ENCODE data around the gene NCOA3.
"Not testable (repeated sequence)": the region's sequence is repeated elsewhere in the genome, so short reads cannot be mapped to it uniquely, and the experiment has no call there.

Gene NCOA3

GRCh38 chr20:47561603-47562583 is 60.2 kb downstream of the NCOA3 start:
- DNase-seq (ENCODE audit: low read depth, low spot score), result no peak

DNA sequence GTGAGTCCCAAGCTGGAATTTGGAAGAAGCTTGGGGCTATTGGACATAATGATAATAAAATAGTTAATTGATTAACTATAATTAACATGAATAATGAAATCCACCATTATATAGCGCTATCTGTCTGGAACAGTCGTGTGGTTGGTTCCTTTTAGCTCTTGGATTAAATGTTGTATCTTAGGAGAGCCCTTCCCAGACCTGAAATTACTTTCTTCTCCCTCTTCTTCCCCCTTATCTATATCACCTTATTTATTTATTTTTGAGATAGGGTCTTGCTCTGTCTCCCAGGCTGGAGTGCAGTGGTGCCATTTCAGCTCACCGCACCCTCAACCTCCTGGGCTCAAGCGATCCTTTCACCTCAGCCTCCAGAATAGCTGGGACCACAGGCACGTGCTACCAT is 64.6 kb downstream of the NCOA3 start:
- DNase-seq (ENCODE audit: low read depth, low spot score), result no peak

GRCh38 chr20:47568019-47568418 is 66.3 kb downstream of the NCOA3 start:
- DNase-seq (ENCODE audit: low read depth, low spot score), result peak; percentile 31

GRCh38 chr20:47568837-47569410 is 67.2 kb downstream of the NCOA3 start:
- no peak for DNase-seq (ENCODE audit: low read depth, low spot score)

GRCh38 chr20:47571426-47571825 is 69.7 kb downstream of the NCOA3 start:
- no peak for DNase-seq (ENCODE audit: low read depth, low spot score)

- no peak for DNase-seq (ENCODE audit: low read depth, low spot score)
These were observed 70.5 kb downstream of the NCOA3 start for GRCh38 chr20:47572105-47572729.

DNA sequence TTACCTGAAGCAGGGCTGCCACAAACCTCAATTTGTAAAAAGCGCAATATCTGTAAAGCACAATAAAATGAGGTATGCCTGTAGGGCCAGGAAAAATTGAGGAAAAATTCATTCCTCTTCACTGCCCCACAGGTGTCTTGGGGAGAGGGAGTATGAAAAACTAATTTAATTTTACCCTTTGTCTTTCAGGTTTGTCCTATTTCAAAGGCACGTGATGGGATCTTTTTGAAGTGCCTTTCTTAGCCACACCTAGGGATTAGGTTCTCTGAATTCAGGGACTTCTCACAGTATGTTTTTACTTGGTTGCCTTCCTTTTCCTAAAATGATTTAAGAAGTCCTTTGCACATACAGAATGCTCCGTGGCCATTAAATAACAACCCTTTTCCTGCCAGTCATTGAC is 71.9 kb downstream of the NCOA3 start:
- no peak for DNase-seq (ENCODE audit: low read depth, low spot score)

- DNase-seq (ENCODE audit: low read depth, low spot score), result no peak
These were observed 73.1 kb downstream of the NCOA3 start for GRCh38 chr20:47574616-47575364.

- peak; percentile 62 for DNase-seq (ENCODE audit: low read depth, low spot score)
These were observed 74.9 kb downstream of the NCOA3 start for GRCh38 chr20:47576516-47577033.

DNA sequence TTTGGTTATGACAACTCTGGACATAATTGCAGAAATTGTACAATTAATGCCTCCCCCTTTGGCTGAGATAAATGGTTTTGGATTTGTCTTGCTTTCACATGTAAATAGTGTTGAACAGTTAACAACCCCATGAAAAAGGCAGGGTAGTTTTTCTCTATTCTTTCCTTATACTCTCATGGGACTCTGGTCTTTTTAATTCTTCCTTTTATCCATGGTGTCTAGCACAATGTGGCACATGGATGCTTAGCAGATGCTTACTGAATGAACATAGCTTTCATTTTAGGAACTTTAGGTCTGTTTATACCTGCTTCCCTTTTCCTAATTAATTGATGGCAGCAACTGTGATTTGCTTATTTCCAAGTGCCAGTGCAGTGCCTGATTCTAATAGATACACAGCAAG is 75.6 kb downstream of the NCOA3 start:
- DNase-seq (ENCODE audit: low read depth, low spot score), result no peak

DNA sequence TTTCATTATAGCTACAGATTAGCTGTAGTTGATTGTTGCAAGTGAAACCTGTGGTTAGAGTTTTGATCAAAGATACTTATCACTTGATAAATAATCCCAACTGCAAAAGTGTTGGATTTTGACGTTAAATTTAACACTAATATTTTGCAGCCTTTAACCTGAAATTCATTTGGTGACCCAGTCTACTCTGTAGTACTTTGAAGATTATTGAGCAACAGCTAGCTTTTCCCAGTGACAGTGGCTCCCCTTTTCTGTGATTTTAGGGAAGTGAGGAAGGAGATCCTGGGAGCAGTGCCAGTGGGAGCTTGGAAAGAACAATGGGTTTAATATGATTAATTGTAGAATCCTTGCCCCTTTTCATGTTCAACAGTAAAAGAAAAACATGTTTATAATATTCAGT is 76.9 kb downstream of the NCOA3 start:
- DNase-seq (ENCODE audit: low read depth, low spot score), result no peak

DNA sequence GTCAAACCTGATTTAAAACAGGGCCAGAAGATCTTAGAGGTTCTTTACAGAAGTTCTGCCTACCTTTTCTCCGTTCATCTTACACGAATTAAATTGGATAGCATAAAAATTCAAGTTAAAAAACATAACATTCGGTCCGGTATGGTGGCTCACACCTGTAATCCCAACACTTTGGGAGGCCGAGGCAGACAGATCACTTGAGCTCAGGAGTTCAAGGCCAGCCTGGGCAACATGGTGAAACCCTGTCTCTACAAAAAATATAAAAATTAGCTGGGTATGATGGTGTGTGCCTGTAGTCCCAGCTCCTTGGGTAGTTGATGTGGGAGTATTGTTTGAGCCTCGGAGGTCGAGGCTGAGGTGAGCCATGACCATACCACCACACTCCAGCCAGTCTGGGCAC is 79.0 kb downstream of the NCOA3 start:
- not testable (repeated sequence) for DNase-seq (ENCODE audit: low read depth, low spot score)

DNA sequence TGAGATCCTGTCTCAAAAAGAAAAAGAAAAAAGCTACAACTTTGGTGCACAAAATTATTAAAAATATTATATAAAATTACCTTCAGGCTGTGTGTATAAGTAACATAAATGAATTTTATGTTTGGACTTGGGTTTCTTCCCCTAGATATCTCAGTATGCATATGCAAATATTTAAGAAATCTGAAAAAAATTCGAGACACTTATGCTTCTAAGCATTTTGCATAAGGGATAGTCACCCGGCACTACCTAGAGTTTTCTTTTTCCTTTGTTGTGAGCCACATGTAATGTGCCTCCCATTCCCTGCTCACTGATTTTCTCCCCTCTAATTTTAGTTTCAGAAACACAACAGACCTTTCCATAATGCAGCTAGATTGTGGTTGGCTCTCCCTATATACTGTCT is 79.4 kb downstream of the NCOA3 start:
- DNase-seq (ENCODE audit: low read depth, low spot score), result no peak

DNA sequence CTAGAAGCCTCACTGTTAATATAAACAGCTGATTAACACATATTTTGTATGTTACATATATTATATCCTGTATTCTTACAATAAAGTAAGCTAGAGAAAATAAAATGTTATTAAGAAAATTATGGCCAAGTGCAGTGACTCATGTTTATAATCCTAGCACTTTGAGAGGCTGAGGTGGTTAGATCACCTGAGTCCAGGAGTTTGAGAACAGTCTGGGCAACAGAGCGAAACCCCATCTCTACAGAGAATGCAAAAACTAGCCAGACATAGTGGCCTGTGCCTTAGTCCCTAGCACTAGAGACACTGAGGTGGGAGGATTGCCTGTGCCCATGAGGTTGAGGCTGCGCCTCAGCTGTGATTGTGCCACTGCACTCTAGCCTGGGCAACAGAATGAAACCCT is 81.9 kb downstream of the NCOA3 start:
- DNase-seq (ENCODE audit: low read depth, low spot score), result no peak

- DNase-seq (ENCODE audit: low read depth, low spot score), result no peak
These were observed 83.5 kb downstream of the NCOA3 start for GRCh38 chr20:47585087-47585747.

DNA sequence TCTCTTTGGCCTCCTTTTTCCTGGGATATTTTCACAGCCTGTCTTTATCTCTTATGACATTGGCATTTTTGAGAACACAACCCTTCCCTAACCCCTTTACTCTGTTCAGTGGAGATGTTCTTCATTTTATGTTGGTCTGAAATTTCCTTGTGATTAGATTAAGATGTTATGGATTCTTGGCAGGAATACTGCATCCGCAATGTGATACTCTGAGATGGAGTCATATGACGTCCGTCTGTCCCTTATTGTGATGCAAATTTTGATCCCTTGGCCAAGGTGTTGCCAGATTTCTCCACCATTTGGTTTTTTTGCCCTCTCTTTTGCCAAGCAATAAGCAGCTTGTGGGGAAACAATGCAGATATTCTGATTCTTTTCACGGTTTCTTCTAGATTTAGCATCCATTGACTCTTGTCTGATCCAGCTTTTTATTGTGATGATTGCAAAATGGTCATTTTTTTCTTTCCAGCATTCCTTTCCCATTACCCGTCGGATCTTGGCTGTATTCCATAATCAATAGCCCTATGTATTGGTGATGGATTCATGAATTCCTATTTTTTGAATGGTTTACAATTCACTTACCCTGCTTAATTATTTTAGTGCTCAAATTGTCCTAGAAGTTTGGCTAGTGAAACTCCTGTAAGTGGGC is 85.1 kb downstream of the NCOA3 start:
- no peak for DNase-seq (ENCODE audit: low read depth, low spot score)

DNA sequence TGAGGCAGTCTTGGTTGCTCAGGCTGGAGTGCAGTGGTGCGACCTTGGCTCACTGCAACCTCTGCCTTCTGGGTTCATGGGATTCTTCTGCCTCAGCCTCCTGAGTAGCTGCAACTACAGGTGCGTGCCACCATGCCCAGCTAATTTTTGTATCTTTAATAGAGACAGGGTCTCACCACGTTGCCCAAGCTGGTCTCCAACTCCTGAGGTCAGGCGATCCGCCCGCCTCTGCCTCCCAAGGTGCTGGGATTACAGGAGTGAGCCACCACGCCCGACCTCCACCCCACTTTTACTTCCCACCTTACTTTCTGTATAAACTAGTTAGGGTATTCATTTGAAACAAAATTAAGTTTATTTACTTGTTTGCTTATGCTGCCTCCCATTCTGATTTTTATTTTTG is 86.5 kb downstream of the NCOA3 start:
- no peak for DNase-seq (ENCODE audit: low read depth, low spot score)

DNA sequence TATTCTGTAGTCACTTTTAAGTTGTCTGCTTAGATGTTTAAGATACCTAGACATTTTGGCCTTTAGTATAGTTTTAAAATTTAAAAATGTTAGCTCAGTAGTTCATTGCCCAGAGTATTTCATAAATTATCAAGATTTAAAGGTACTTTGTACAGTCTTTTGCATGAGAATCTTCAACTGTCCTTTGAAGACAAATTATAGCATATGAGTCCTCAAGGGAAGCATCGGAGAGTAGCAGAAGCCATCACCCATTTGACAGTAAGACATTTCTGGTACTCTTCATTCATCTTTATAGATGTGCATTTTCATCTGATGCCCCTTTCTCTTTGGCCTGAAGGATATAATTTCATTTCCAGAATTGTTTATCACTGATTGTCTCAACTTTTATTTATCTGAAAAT is 89.5 kb downstream of the NCOA3 start:
- no peak for DNase-seq (ENCODE audit: low read depth, low spot score)

DNA sequence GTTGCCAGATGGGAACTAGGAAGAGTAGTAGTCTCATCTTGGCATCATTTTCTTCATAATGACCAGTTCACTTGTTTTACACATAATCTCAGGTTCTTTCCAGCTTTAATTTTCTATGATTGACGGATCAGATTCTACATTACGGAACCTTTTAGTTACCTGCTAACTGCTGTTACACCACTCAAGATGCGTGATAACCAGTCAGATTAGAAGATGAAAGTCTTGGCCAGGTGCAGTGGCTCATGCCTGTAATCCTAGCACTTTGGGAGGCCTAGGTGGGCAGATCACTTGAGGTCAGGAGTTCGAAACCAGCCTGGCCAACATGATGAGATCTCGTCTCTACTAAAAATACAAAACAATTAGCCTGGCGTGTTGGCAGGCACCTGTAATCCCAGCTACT is 92.5 kb downstream of the NCOA3 start:
- no peak for DNase-seq (ENCODE audit: low read depth, low spot score)

- DNase-seq (ENCODE audit: low read depth, low spot score), result not testable (repeated sequence)
These were observed 93.5 kb downstream of the NCOA3 start for GRCh38 chr20:47595138-47595537.

All from smooth muscle cell of the brain vasculature (primary cell).